GM18519 (cell line): Measurements from ENCODE around the gene ALPP.
"Not testable (repeated sequence)": the region's sequence is repeated elsewhere in the genome, so short reads cannot be mapped to it uniquely, and the experiment has no call there.

Experiments used
- ATAC-seq: cut with Tn5 transposase; IDR thresholded peaks from one replicate; pipeline ENCODE4 v1.9.1; 2021; ENCODE audit warnings: mild to moderate bottlenecking, moderate library complexity; ENCODE audit not compliant: unreplicated experiment, low FRiP score

ALPP gene

GRCh38 chr2:232419245-232420072 is 40.9 kb downstream of the ALPP start:
- no peak for ATAC-seq

- ATAC-seq = no peak
Observed at GRCh38 chr2:232420073-232420454, 41.5 kb downstream of the ALPP start.

GRCh38 chr2:232420463-232421188 is 42.1 kb downstream of the ALPP start:
- ATAC-seq = no peak

- ATAC-seq = no peak
Observed at GRCh38 chr2:232421189-232421785, 42.7 kb downstream of the ALPP start.

GRCh38 chr2:232422051-232422450 is 43.5 kb downstream of the ALPP start:
- no peak for ATAC-seq

GRCh38 chr2:232422996-232423395 is 44.4 kb downstream of the ALPP start:
- ATAC-seq = not testable (repeated sequence)

- not testable (repeated sequence) for ATAC-seq
Observed at GRCh38 chr2:232423407-232423806, 44.9 kb downstream of the ALPP start.

GRCh38 chr2:232431705-232432590 is 53.4 kb downstream of the ALPP start:
- ATAC-seq = no peak
